Ishikawa (cell line): ENCODE data around the gene SLC6A6.
A peak's percentile ranks its signal among the peaks of the same experiment; 100 is the strongest.

Experiments
- CEBPB ChIP-seq: IDR thresholded peaks from 2 replicates; pipeline ENCODE4 v1.6.1; 2012
- CREB1 ChIP-seq: IDR thresholded peaks from 2 replicates; pipeline ENCODE4 v1.6.1; 2012; ENCODE audit warnings: low read depth
- EGR1 ChIP-seq: IDR thresholded peaks from 2 replicates; pipeline ENCODE4 v1.6.1; 2012
- FOXM1 ChIP-seq: IDR thresholded peaks from 2 replicates; pipeline ENCODE4 v1.6.1; 2012; ENCODE audit warnings: low read depth, borderline replicate concordance
- NFIC ChIP-seq: IDR thresholded peaks from 2 replicates; pipeline ENCODE4 v1.6.1; 2012
- RAD21 ChIP-seq: IDR thresholded peaks from 2 replicates; pipeline ENCODE4 v1.6.1; 2012; ENCODE audit warnings: low read depth
- TAF1 ChIP-seq: IDR thresholded peaks from 2 replicates; pipeline ENCODE4 v1.6.1; 2012; ENCODE audit warnings: low read depth, mild to moderate bottlenecking
- TCF12 ChIP-seq: IDR thresholded peaks from 2 replicates; pipeline ENCODE4 v1.6.1; 2012; ENCODE audit warnings: low read depth
- TEAD4 ChIP-seq: IDR thresholded peaks from 2 replicates; pipeline ENCODE4 v1.6.1; 2012
- USF1 ChIP-seq: IDR thresholded peaks from 2 replicates; pipeline ENCODE4 v1.6.1; 2012
- YY1 ChIP-seq: IDR thresholded peaks from 2 replicates; pipeline ENCODE4 v1.6.1; 2012; ENCODE audit warnings: low read depth
- TF ChIP-seq, protein P1 (sequence below): IDR thresholded peaks from 2 replicates; pipeline ENCODE4 v1.6.1; 2012; ENCODE audit warnings: low read depth, mild to moderate bottlenecking
- TF ChIP-seq, protein P2 (sequence below): IDR thresholded peaks from 2 replicates; pipeline ENCODE4 v1.6.1; 2012

SLC6A6 gene

DNA sequence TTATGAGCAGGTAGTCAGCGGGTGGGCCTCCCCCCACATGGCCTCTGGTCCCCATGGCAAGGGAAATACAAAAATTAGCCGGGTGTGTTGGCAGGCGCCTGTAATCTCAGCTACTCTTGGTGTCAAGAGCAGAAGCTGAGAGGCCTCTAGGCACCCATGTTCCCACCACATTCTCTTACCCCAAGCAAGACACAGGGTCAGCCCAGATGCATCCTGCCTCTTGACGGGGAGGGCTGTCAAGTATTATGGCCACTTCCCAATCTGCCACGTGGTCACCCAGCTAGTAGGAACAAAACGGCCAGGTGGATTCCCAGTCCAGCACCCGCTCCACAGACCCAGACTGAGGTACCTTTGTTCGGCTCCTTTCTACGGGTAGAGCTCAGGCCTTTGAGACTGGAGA lies 16.2 kb upstream of the SLC6A6 start:
- TF ChIP-seq CREB1: no peak
- TF ChIP-seq RAD21: no peak
- TF ChIP-seq, protein P1, sequence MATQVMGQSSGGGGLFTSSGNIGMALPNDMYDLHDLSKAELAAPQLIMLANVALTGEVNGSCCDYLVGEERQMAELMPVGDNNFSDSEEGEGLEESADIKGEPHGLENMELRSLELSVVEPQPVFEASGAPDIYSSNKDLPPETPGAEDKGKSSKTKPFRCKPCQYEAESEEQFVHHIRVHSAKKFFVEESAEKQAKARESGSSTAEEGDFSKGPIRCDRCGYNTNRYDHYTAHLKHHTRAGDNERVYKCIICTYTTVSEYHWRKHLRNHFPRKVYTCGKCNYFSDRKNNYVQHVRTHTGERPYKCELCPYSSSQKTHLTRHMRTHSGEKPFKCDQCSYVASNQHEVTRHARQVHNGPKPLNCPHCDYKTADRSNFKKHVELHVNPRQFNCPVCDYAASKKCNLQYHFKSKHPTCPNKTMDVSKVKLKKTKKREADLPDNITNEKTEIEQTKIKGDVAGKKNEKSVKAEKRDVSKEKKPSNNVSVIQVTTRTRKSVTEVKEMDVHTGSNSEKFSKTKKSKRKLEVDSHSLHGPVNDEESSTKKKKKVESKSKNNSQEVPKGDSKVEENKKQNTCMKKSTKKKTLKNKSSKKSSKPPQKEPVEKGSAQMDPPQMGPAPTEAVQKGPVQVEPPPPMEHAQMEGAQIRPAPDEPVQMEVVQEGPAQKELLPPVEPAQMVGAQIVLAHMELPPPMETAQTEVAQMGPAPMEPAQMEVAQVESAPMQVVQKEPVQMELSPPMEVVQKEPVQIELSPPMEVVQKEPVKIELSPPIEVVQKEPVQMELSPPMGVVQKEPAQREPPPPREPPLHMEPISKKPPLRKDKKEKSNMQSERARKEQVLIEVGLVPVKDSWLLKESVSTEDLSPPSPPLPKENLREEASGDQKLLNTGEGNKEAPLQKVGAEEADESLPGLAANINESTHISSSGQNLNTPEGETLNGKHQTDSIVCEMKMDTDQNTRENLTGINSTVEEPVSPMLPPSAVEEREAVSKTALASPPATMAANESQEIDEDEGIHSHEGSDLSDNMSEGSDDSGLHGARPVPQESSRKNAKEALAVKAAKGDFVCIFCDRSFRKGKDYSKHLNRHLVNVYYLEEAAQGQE: no peak
- no peak for TF ChIP-seq FOXM1
- no peak for TF ChIP-seq TAF1

GRCh38 chr3:14388201-14388600 lies 14.2 kb upstream of the SLC6A6 start:
- no peak for TF ChIP-seq TAF1
- TF ChIP-seq CREB1: no peak
- TF ChIP-seq, protein P2, sequence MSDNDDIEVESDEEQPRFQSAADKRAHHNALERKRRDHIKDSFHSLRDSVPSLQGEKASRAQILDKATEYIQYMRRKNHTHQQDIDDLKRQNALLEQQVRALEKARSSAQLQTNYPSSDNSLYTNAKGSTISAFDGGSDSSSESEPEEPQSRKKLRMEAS: no peak
- TF ChIP-seq TCF12: no peak
- TF ChIP-seq, protein P1: no peak
- no peak for TF ChIP-seq YY1
- no peak for TF ChIP-seq NFIC
- no peak for TF ChIP-seq CEBPB
- no peak for TF ChIP-seq RAD21
- no peak for TF ChIP-seq FOXM1
- no peak for TF ChIP-seq TEAD4

- no peak for TF ChIP-seq FOXM1
Measured at GRCh38 chr3:14389166-14389606, 13.2 kb upstream of the SLC6A6 start.

GRCh38 chr3:14389716-14390115 lies 12.7 kb upstream of the SLC6A6 start:
- no peak for TF ChIP-seq FOXM1
- no peak for TF ChIP-seq EGR1
- TF ChIP-seq USF1: no peak
- TF ChIP-seq, protein P1: no peak
- TF ChIP-seq CREB1: no peak
- TF ChIP-seq TAF1: no peak
- TF ChIP-seq, protein P2: no peak

DNA sequence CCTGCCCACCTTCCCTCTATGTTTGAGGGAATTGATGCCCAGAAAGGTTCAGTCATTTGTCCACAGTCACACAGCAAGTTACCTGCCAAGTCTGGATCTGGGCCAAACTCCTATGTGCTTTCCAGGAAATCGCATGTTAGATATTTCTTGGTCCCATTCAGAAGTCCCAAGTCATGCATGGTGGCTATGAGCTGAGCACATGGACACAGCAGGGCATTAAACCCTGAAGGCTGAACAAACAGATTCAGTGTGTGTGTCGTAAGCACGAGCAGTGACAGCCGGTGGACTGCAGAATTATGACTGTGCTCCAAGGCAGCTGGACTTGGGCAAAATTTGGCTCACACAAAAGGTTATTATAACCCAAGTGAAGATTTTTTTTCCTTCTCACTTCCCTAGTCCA lies 11.4 kb upstream of the SLC6A6 start:
- no peak for TF ChIP-seq USF1
- no peak for TF ChIP-seq CREB1
- 0 out of 2 replicates have a peak, but pooled peaks have one; percentile 13 for TF ChIP-seq CEBPB
- TF ChIP-seq TCF12: no peak
- no peak for TF ChIP-seq RAD21
- 0 out of 2 replicates have a peak, but pooled peaks have one; percentile 14 for TF ChIP-seq NFIC

GRCh38 chr3:14392231-14392630 lies 10.2 kb upstream of the SLC6A6 start:
- TF ChIP-seq, protein P1: no peak
- TF ChIP-seq RAD21 (peak; percentile 27; the same call in 1 of the 2 replicates), USF1 (no peak)
